Aorta (tissue), 5 donors: ENCODE data around the gene FUCA1. TPM values are rescaled to one million over a fixed set of nuclear protein-coding genes. Genes with fewer than 3 reads are reported as not detected.

Source experiments
- ATAC-seq: fragments of 200-7000 bp; cut with Tn5 transposase; one replicate; pipeline ENCODE4 v1.9.1; 2022; ENCODE audit warnings: moderate library complexity; ENCODE audit not compliant: low FRiP score
- DNase-seq, 2 donors: peaks; one replicate each; pipeline ENCODE4 v3.0.0-alpha.2; 2020
- H3K27ac ChIP-seq, 2 donors: one replicate each; pipeline ENCODE4 v1.5.1; 2013; ENCODE audit warnings: low read length in 2 of 2, mild to moderate bottlenecking in 2 of 2, moderate library complexity in 2 of 2, control low read depth in 1 of 2, inconsistent platforms in 1 of 2, low read depth in 1 of 2
- H3K27me3 ChIP-seq, 2 donors: one replicate each; pipeline ENCODE4 v1.6.1; 2013; ENCODE audit warnings: control low read depth in 1 of 2, low read length in 1 of 2, mild to moderate bottlenecking in 1 of 2, moderate library complexity in 1 of 2; ENCODE audit not compliant: insufficient read depth in 2 of 2, control insufficient read depth in 1 of 2
- H3K36me3 ChIP-seq, 2 donors: one replicate each; pipeline ENCODE4 v1.6.1; 2013; ENCODE audit warnings: control low read depth in 1 of 2, low read length in 1 of 2, mild to moderate bottlenecking in 1 of 2; ENCODE audit not compliant: insufficient read depth in 2 of 2, control insufficient read depth in 1 of 2
- H3K4me1 ChIP-seq, 2 donors: one replicate each; pipeline ENCODE4 v1.6.1; 2013; ENCODE audit warnings: low read length in 2 of 2, control low read depth in 1 of 2, mild to moderate bottlenecking in 1 of 2, moderate library complexity in 1 of 2; ENCODE audit not compliant: insufficient read depth in 2 of 2, control insufficient read depth in 1 of 2
- H3K4me3 ChIP-seq, 2 donors: one replicate each; pipeline ENCODE4 v1.5.1; 2013; ENCODE audit warnings: low read length in 2 of 2, control low read depth in 1 of 2, mild to moderate bottlenecking in 1 of 2
- H3K9me3 ChIP-seq: one replicate; pipeline ENCODE4 v1.6.1; 2013; ENCODE audit warnings: mild to moderate bottlenecking, low read length; ENCODE audit not compliant: control insufficient read depth
- whole genome bisulfite sequencing, 2 donors: extraction: QIAGEN DNeasy Blood & Tissue Kit; methylation state at CpG; one replicate each; pipeline ENCODE4 v1.1.7; 2013; 5-methylcytosine and 5-hydroxymethylcytosine counted together
- intact Hi-C, 2 donors: fragments of 100-400 bp; cut with DNase I; formaldehyde crosslinking; loops; one replicate each; pipeline versions ENCODE4 v1.14.2 to v1.15.0; 2022
- polyA plus RNA-seq, 2 donors: library from polyadenylated mRNA; stranded (reverse); fragments of 200-250 nt; gene quantifications; one replicate each; pipeline ENCODE4 v1.2.3, GENCODE V29; 2013
- total RNA-seq, 2 donors: library from RNA; stranded (reverse); fragmentation: NEBNext Ultra II Directional; extraction: Animal tissue kit (Norgen Biotek cat#: 25700); gene quantifications; one replicate each; pipeline ENCODE4 v1.2.1, GENCODE V29; 2021
- donor health status: healthy with polysubstance abuse.
- donor health status: Bipolar disorder and iron deficiency.
- donor health status: DM: no; HTN: no; CAD: no.
- donor health status: DM: no; HTN: no; CAD: no.
- donor health status: DM: yes; HTN: yes; CAD: no.

FUCA1 gene
- total and polyA plus RNA-seq, 4 donors, result 26.0 to 36.6 (median 33.3) TPM

- Histone ChIP-seq H3K27ac (no peak overlapping the region), H3K9me3 (peaks cover 1% of the 10 kb centered on the region), H3K27me3 (no peaks in the 10 kb centered on the region), H3K4me1 (no peaks in the 10 kb centered on the region), H3K36me3 (no peaks in the 10 kb centered on the region), H3K4me3 (no peak overlapping the region)
- ATAC-seq (no peak), DNase-seq (no peak)
- WGBS, 2 donors, result 100% methylated on average over 1 of the region's 1 CpG; no CpG with 5 or more reads in 1 of the 2 donors
- intact Hi-C loops, result no loop called here
These were observed 11.7 kb upstream of the FUCA1 start for GRCh38 chr1:23879809-23880208.

GRCh38 chr1:23878668-23879067, 10.6 kb upstream of the FUCA1 start:
- intact Hi-C loops, result no loop called here
- no peak for DNase-seq
- no peaks in the 10 kb centered on the region for H3K36me3 ChIP-seq
- H3K27ac ChIP-seq, result no peak overlapping the region
- H3K4me3 ChIP-seq, result no peak overlapping the region
- WGBS, 2 donors, result 77 to 82% methylated on average over 1 of the region's 1 CpG
- no peaks in the 10 kb centered on the region for H3K27me3 ChIP-seq
- H3K4me1 ChIP-seq, result no peaks in the 10 kb centered on the region
- peaks cover 1% of the 10 kb centered on the region for H3K9me3 ChIP-seq
- ATAC-seq, result no peak

- intact Hi-C loops, result no loop called here
- Histone ChIP-seq H3K4me3 (no peak overlapping the region), H3K36me3 (no peaks in the 10 kb centered on the region), H3K4me1 (no peaks in the 10 kb centered on the region), H3K9me3 (peaks cover 1% of the 10 kb centered on the region), H3K27me3 (no peaks in the 10 kb centered on the region), H3K27ac (no peak overlapping the region)
- DNase-seq (no peak), ATAC-seq (no peak)
- WGBS, 2 donors, result 86 to 88% methylated on average over 3 of the region's 3 CpGs
These were observed 7.3 kb upstream of the FUCA1 start for GRCh38 chr1:23875382-23875781.

GRCh38 chr1:23872421-23872820, 4.3 kb upstream of the FUCA1 start:
- intact Hi-C loops, result no loop called here
- 91 to 94% methylated on average over 3 of the region's 3 CpGs for WGBS, 2 donors

GRCh38 chr1:23869051-23869450, 961 bp upstream of the FUCA1 start:
- WGBS, 2 donors, result 30 to 37% methylated on average over 10 of the region's 10 CpGs
- no peaks in the 10 kb centered on the region for H3K9me3 ChIP-seq
- intact Hi-C loops, result loop anchor here (5.0 to 10.0 kb wide), 3 partner anchors 67 to 153 kb away; partner anchors contain the start of genes GALE (in 1 of the 2) and PITHD1 (in 1 of the 2)
- peaks cover 0 to 4% of the 10 kb centered on the region in 2 donors for H3K36me3 ChIP-seq
- H3K27ac ChIP-seq, result peak overlapping the region in 1 of 2 donors; percentile 68
- H3K27me3 ChIP-seq, result no peaks in the 10 kb centered on the region
- H3K4me1 ChIP-seq, result peaks cover 0 to 4% of the 10 kb centered on the region in 2 donors
- H3K4me3 ChIP-seq, result peak overlapping the region; percentile 24 to 30
- ATAC-seq (no peak), DNase-seq (peak in 1 of 2 donors; percentile 55)

More at GRCh38 chr1:23872421-23872820, 4.3 kb upstream of the FUCA1 start:
- DNase-seq, result no peak
- Histone ChIP-seq H3K4me1 (no peaks in the 10 kb centered on the region), H3K36me3 (no peaks in the 10 kb centered on the region), H3K27ac (no peak overlapping the region), H3K4me3 (no peak overlapping the region), H3K9me3 (no peaks in the 10 kb centered on the region), H3K27me3 (no peaks in the 10 kb centered on the region)
- ATAC-seq, result no peak

- Histone ChIP-seq H3K4me1 (peaks cover 0 to 4% of the 10 kb centered on the region in 2 donors), H3K4me3 (peak overlapping the region; percentile 24 to 30), H3K27me3 (no peaks in the 10 kb centered on the region), H3K9me3 (no peaks in the 10 kb centered on the region), H3K36me3 (peaks cover 0 to 4% of the 10 kb centered on the region in 2 donors), H3K27ac (peak overlapping the region in 1 of 2 donors; percentile 68)
- 3 to 4% methylated on average over 20 of the region's 20 CpGs for WGBS, 2 donors
- intact Hi-C loops, result loop anchor here (5.0 to 10.0 kb wide), 3 partner anchors 66 to 154 kb away; partner anchors contain the start of genes GALE (in 1 of the 2) and PITHD1 (in 1 of the 2)
- peak; percentile 81 for ATAC-seq
- peak in 1 of 2 donors; percentile 54 for DNase-seq
These were observed 497 bp upstream of the FUCA1 start for GRCh38 chr1:23868557-23869016.

- intact Hi-C loops, result loop anchor here (5.0 to 10.0 kb wide), 3 partner anchors 65 to 155 kb away; partner anchors contain the start of genes GALE (in 1 of the 2) and PITHD1 (in 1 of the 2)
- WGBS, 2 donors, result 3% methylated on average over 17 of the region's 17 CpGs
- DNase-seq (no peak), ATAC-seq (no peak)
- H3K27ac ChIP-seq, result no peak overlapping the region
- H3K36me3 ChIP-seq, result peaks cover 0 to 4% of the 10 kb centered on the region in 2 donors
- H3K4me1 ChIP-seq, result peaks cover 0 to 4% of the 10 kb centered on the region in 2 donors
- no peaks in the 10 kb centered on the region for H3K27me3 ChIP-seq
- H3K9me3 ChIP-seq, result no peaks in the 10 kb centered on the region
- H3K4me3 ChIP-seq, result peak overlapping the region; percentile 24 to 61
These were observed 572 bp downstream of the FUCA1 start for GRCh38 chr1:23867542-23867894.

- no peaks in the 10 kb centered on the region for H3K27me3 ChIP-seq
- ATAC-seq, result no peak
- no peaks in the 10 kb centered on the region for H3K9me3 ChIP-seq
- H3K27ac ChIP-seq, result no peak overlapping the region
- H3K4me3 ChIP-seq, result no peak overlapping the region
- H3K36me3 ChIP-seq, result peaks cover 0 to 4% of the 10 kb centered on the region in 2 donors
- 93 to 94% methylated on average over 4 of the region's 4 CpGs for WGBS, 2 donors
- intact Hi-C loops, result loop anchor here (5.0 to 10.0 kb wide), 3 partner anchors 63 to 157 kb away; partner anchors contain the start of genes GALE (in 1 of the 2) and PITHD1 (in 1 of the 2)
- peaks cover 0 to 4% of the 10 kb centered on the region in 2 donors for H3K4me1 ChIP-seq
- DNase-seq, result peak in 1 of 2 donors; percentile 57
These were observed 2.6 kb downstream of the FUCA1 start for GRCh38 chr1:23865543-23865930.
